HepG2 (cell line): Measurements from ENCODE around the gene TRIM37. TPM values are rescaled to one million over a fixed set of nuclear protein-coding genes. Genes with fewer than 3 reads are reported as not detected.

Source experiments
- AGO2 ChIP-seq: fragments of 200-400 bp; formaldehyde crosslinking; optimal IDR thresholded peaks from 2 replicates; pipeline ENCODE3; 2017; ENCODE audit warnings: mild to moderate bottlenecking, low read depth, low read length, moderate library complexity
- ATAD3A ChIP-seq: sonication (generic); formaldehyde crosslinking; IDR thresholded peaks from 2 replicates; pipeline ENCODE4 v1.4.0; 2020; ENCODE audit warnings: missing genetic modification reagents
- GATAD2A ChIP-seq: IDR thresholded peaks from 2 replicates; pipeline ENCODE4 v1.6.1; 2016
- HNRNPLL ChIP-seq: fragments of 200-400 bp; formaldehyde crosslinking; IDR thresholded peaks from 2 replicates; pipeline ENCODE4 v1.6.1; 2017; ENCODE audit warnings: mild to moderate bottlenecking, low read depth, low read length; ENCODE audit not compliant: poor library complexity, severe bottlenecking
- HOXA3 ChIP-seq: sonication (generic); formaldehyde crosslinking; IDR thresholded peaks from 2 replicates; pipeline ENCODE4 v1.5.0; 2020; ENCODE audit warnings: missing genetic modification reagents
- KLF6 ChIP-seq: IDR thresholded peaks from 2 replicates; pipeline ENCODE4 v1.8.0; 2016; ENCODE audit warnings: missing biosample characterization, missing genetic modification reagents
- NR2F1 ChIP-seq, 2 experiments: fragments of 450-650 bp in 1 of 2; formaldehyde crosslinking in 1 of 2; IDR thresholded peaks; 2 replicates each; pipeline versions ENCODE4 v1.5.0 to v1.6.1; 2016 to 2020; ENCODE audit warnings: mild to moderate bottlenecking in 1 of 2, missing compliant biosample characterization in 1 of 2, missing genetic modification reagents in 1 of 2, moderate library complexity in 1 of 2
- PHB2 ChIP-seq: fragments of 450-650 bp; IDR thresholded peaks from 2 replicates; pipeline ENCODE4 v1.6.1; 2018; ENCODE audit not compliant: partially characterized antibody
- PHF20 ChIP-seq: sonication (generic); formaldehyde crosslinking; IDR thresholded peaks from 2 replicates; pipeline ENCODE4 v1.5.0; 2020; ENCODE audit warnings: mild to moderate bottlenecking, missing genetic modification reagents
- SRSF9 ChIP-seq: fragments of 200-400 bp; formaldehyde crosslinking; IDR thresholded peaks from 2 replicates; pipeline ENCODE4 v1.6.1; 2018; ENCODE audit warnings: borderline replicate concordance, mild to moderate bottlenecking, low read depth, low read length; ENCODE audit not compliant: insufficient read depth, poor library complexity, severe bottlenecking
- TEAD2 ChIP-seq: sonication (generic); formaldehyde crosslinking; IDR thresholded peaks from 2 replicates; pipeline ENCODE4 v1.9.0; 2021; ENCODE audit warnings: missing genetic modification reagents
- ZKSCAN8 ChIP-seq: IDR thresholded peaks from 2 replicates; pipeline ENCODE4 v1.6.1; 2016; ENCODE audit warnings: borderline replicate concordance, missing genetic modification reagents, missing compliant biosample characterization
- ZMYM2 ChIP-seq: sonication (generic); formaldehyde crosslinking; IDR thresholded peaks from 2 replicates; pipeline ENCODE4 v1.8.0; 2022; ENCODE audit warnings: mild to moderate bottlenecking, missing genetic modification reagents
- ZNF232 ChIP-seq: sonication (generic); formaldehyde crosslinking; IDR thresholded peaks from 2 replicates; pipeline ENCODE4 v1.4.0; 2020; ENCODE audit warnings: missing genetic modification reagents, borderline replicate concordance
- ZNF30 ChIP-seq: sonication (generic); formaldehyde crosslinking; IDR thresholded peaks from 2 replicates; pipeline ENCODE4 v1.5.0; 2020; ENCODE audit warnings: mild to moderate bottlenecking, missing genetic modification reagents
- ZNF615 ChIP-seq: sonication (generic); formaldehyde crosslinking; IDR thresholded peaks from 2 replicates; pipeline ENCODE4 v1.5.0; 2020; ENCODE audit warnings: mild to moderate bottlenecking, missing genetic modification reagents, borderline replicate concordance
- ZNF678 ChIP-seq: sonication (generic); formaldehyde crosslinking; IDR thresholded peaks from 2 replicates; pipeline ENCODE4 v1.4.0; 2020; ENCODE audit warnings: mild to moderate bottlenecking, missing genetic modification reagents
- ZNF75D ChIP-seq: sonication (generic); formaldehyde crosslinking; IDR thresholded peaks from 2 replicates; pipeline ENCODE4 v1.8.1; 2023; ENCODE audit warnings: missing genetic modification reagents, mild to moderate bottlenecking, borderline replicate concordance
- polyA plus RNA-seq, 8 experiments: library from polyadenylated mRNA; depleted of rRNA in 3 of 8; stranded (reverse) in 7 of 8; unstranded in 1 of 8; fragments of >200 nt; fragmentation: Illumina TruSeq in 4 of 8; extraction: Trizol in 4 of 8; gene quantifications; 2 replicates each; pipeline versions ENCODE4 v1.2.1 to v1.2.3, GENCODE V29; 2011 to 2016; ENCODE audit warnings: low read depth in 4 of 8, missing spikeins in 1 of 8, mixed read lengths in 1 of 8; ENCODE audit not compliant: insufficient read depth in 1 of 8
- total RNA-seq, 5 experiments: library from RNA; depleted of rRNA; stranded (reverse); fragments of >200 nt; fragmentation: Illumina TruSeq; extraction: Trizol; gene quantifications; 2 replicates each; pipeline ENCODE4 v1.2.3, GENCODE V29; 2016; ENCODE audit warnings: low read depth in 1 of 5
- TF ChIP-seq, protein P1 (sequence below): sonication (generic); formaldehyde crosslinking; IDR thresholded peaks from 2 replicates; pipeline ENCODE4 v1.4.0; 2020; ENCODE audit warnings: missing genetic modification reagents, borderline replicate concordance
- TF ChIP-seq, protein P2 (sequence below): IDR thresholded peaks from 2 replicates; pipeline ENCODE4 v1.6.1; 2018; ENCODE audit warnings: missing genetic modification reagents
- TF ChIP-seq, protein P3 (sequence below): sonication (generic); formaldehyde crosslinking; IDR thresholded peaks from 2 replicates; pipeline ENCODE4 v1.8.0; 2022; ENCODE audit warnings: missing genetic modification reagents, mild to moderate bottlenecking, borderline replicate concordance

The TRIM37 gene
- total and polyA plus RNA-seq, 2 of the 13 experiments (the other 11 are each of a cell fraction or from before 2014, with no cell fraction given), result 12.4 to 39.1 TPM

DNA sequence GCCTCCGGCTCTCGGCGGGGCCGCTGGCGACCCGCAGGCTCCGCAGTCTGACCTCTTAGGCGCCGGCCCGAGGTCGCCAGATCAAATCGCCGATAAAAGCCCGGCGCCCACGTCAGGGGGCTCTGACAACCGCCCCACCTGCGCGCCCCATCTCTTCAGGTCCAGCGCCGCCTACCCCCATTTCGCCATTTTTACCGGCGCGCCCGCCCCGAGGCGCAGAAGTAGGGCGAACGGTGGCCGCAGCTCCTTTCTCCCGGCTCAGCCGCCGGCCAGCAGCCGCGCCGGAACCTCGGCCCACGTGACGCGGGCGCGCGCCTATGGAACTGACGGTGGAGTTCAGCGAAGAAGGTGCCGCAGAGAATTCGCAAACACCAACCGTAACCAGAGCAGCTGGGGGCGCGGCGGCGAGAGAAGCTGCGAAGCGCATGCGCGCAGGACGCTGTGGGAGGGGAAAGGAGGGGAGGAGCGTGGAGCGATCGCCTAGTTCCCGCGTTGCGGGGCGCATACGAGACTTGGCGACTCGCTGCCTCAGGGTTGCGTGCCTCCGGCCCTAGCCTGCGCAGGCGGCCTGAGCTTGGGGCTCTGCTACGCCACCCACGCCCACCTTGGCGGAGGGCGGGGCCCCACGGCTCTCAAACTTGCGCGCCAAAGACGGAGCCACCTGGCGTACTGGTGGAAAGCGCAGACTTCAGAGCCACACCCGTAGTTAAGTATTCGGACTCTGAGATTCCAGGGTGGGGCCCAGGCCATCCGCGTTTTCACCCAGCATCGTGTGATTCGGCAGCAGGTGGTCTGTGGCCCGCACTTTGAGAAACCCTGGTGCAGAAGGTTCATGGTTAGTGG lies at the start of gene TRIM37 (continued):
- TF ChIP-seq ZKSCAN8 (CRISPR knock-in tag) (no peak; the same call in 1 of the 2 replicates), PHF20 (CRISPR knock-in tag) (0 out of 2 replicates have a peak, but pooled peaks have one; percentile 18), NR2F1 (CRISPR knock-in tag; IDR thresholded peaks at IDR 0.05) (peak in 1 of 2 experiments; percentile 44; a peak in 1 of 4 replicates), ZNF232 (peak; percentile 65; the same call in 1 of the 2 replicates), SRSF9 (no peak), ZNF30 (CRISPR knock-in tag) (no peak), GATAD2A (peak; percentile 53), AGO2 (peak; percentile 65), TEAD2 (no peak), ZNF678 (CRISPR knock-in tag) (no peak), ZNF615 (CRISPR knock-in tag) (0 out of 2 replicates have a peak, but pooled peaks have one; percentile 25), ZNF75D (no peak), PHB2 (no peak), HOXA3 (CRISPR knock-in tag) (peak; percentile 91), KLF6 (CRISPR knock-in tag) (peak; percentile 88; the same call in 1 of the 2 replicates), ZMYM2 (CRISPR knock-in tag) (peak; percentile 77), HNRNPLL (peak; percentile 100), ATAD3A (CRISPR knock-in tag) (no peak; the same call in 1 of the 2 replicates)
- TF ChIP-seq, protein P1, sequence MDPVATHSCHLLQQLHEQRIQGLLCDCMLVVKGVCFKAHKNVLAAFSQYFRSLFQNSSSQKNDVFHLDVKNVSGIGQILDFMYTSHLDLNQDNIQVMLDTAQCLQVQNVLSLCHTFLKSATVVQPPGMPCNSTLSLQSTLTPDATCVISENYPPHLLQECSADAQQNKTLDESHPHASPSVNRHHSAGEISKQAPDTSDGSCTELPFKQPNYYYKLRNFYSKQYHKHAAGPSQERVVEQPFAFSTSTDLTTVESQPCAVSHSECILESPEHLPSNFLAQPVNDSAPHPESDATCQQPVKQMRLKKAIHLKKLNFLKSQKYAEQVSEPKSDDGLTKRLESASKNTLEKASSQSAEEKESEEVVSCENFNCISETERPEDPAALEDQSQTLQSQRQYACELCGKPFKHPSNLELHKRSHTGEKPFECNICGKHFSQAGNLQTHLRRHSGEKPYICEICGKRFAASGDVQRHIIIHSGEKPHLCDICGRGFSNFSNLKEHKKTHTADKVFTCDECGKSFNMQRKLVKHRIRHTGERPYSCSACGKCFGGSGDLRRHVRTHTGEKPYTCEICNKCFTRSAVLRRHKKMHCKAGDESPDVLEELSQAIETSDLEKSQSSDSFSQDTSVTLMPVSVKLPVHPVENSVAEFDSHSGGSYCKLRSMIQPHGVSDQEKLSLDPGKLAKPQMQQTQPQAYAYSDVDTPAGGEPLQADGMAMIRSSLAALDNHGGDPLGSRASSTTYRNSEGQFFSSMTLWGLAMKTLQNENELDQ (CRISPR knock-in tag), result no peak
- TF ChIP-seq, protein P2, sequence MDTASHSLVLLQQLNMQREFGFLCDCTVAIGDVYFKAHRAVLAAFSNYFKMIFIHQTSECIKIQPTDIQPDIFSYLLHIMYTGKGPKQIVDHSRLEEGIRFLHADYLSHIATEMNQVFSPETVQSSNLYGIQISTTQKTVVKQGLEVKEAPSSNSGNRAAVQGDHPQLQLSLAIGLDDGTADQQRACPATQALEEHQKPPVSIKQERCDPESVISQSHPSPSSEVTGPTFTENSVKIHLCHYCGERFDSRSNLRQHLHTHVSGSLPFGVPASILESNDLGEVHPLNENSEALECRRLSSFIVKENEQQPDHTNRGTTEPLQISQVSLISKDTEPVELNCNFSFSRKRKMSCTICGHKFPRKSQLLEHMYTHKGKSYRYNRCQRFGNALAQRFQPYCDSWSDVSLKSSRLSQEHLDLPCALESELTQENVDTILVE, result peak; percentile 44; the same call in 1 of the 2 replicates
- TF ChIP-seq, protein P3, sequence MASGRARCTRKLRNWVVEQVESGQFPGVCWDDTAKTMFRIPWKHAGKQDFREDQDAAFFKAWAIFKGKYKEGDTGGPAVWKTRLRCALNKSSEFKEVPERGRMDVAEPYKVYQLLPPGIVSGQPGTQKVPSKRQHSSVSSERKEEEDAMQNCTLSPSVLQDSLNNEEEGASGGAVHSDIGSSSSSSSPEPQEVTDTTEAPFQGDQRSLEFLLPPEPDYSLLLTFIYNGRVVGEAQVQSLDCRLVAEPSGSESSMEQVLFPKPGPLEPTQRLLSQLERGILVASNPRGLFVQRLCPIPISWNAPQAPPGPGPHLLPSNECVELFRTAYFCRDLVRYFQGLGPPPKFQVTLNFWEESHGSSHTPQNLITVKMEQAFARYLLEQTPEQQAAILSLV (CRISPR knock-in tag), result peak; percentile 97
